DND-41 (cell line): ENCODE results near the gene FAM193A.

Experiments used
- ATAC-seq: fragments of 200-7000 bp; cut with Tn5 transposase; 3 replicates; pipeline ENCODE4 v1.9.1; 2021; ENCODE audit warnings: low read depth; ENCODE audit not compliant: insufficient read depth
- DNase-seq: peaks from one replicate; pipeline ENCODE4 v3.0.0-alpha.2; 2020
- H2AFZ ChIP-seq: 2 replicates; pipeline ENCODE4 v1.6.0; 2012; ENCODE audit warnings: low read depth, low read length
- H3K27ac ChIP-seq: 2 replicates; pipeline ENCODE4 v1.5.1; 2012; ENCODE audit warnings: low read length, inconsistent platforms
- H3K27me3 ChIP-seq: fragments of 200-600 bp; sonication (generic); 2 replicates; pipeline ENCODE4 v1.6.0; 2012; ENCODE audit warnings: low read length, mild to moderate bottlenecking, inconsistent platforms; ENCODE audit not compliant: insufficient read depth, poor library complexity
- H3K36me3 ChIP-seq: 2 replicates; pipeline ENCODE4 v1.5.1; 2012; ENCODE audit warnings: low read length, inconsistent platforms; ENCODE audit not compliant: insufficient read depth
- H3K4me1 ChIP-seq: 2 replicates; pipeline ENCODE4 v1.5.1; 2012; ENCODE audit warnings: mild to moderate bottlenecking, low read length; ENCODE audit not compliant: insufficient read depth
- H3K4me2 ChIP-seq: 2 replicates; pipeline ENCODE4 v1.6.0; 2012; ENCODE audit warnings: mild to moderate bottlenecking, moderate library complexity, low read length, inconsistent platforms; ENCODE audit not compliant: insufficient read depth
- H3K4me3 ChIP-seq, 2 experiments: fragments of 200-600 bp in 1 of 2; shearing (Covaris generic) in 1 of 2; 2 replicates each; pipeline ENCODE4 v1.5.1; 2012 to 2016; ENCODE audit warnings: inconsistent platforms in 2 of 2, low read length in 2 of 2, mild to moderate bottlenecking in 2 of 2, low read depth in 1 of 2, moderate library complexity in 1 of 2
- H3K79me2 ChIP-seq: 2 replicates; pipeline ENCODE4 v1.6.0; 2012; ENCODE audit warnings: low read length, inconsistent platforms; ENCODE audit not compliant: insufficient read depth
- H3K9ac ChIP-seq: 2 replicates; pipeline ENCODE4 v1.6.0; 2012; ENCODE audit warnings: low read depth, mild to moderate bottlenecking, inconsistent platforms, low read length, moderate library complexity
- H3K9me3 ChIP-seq: 2 replicates; pipeline ENCODE4 v1.5.1; 2012; ENCODE audit warnings: low read length, moderate library complexity, mild to moderate bottlenecking, inconsistent platforms; ENCODE audit not compliant: insufficient read depth, severe bottlenecking
- H4K20me1 ChIP-seq: 2 replicates; pipeline ENCODE4 v1.6.0; 2012; ENCODE audit warnings: low read length; ENCODE audit not compliant: insufficient read depth
- EZH2 ChIP-seq: IDR thresholded peaks from 3 replicates; pipeline ENCODE4 v1.6.1; 2012; ENCODE audit warnings: borderline replicate concordance, low read depth, mild to moderate bottlenecking, moderate library complexity, low read length, inconsistent platforms; ENCODE audit not compliant: severe bottlenecking
- TF ChIP-seq, protein P1 (sequence below): IDR thresholded peaks from 2 replicates; pipeline ENCODE4 v1.5.1; 2012; ENCODE audit warnings: borderline replicate concordance, low read length, moderate library complexity, mild to moderate bottlenecking; ENCODE audit not compliant: poor library complexity, severe bottlenecking; ENCODE audit errors: extremely low read depth

FAM193A gene

GRCh38 chr4:2660596-2661211 lies 124.3 kb downstream of the FAM193A start:
- H3K4me3 ChIP-seq: no peak overlapping the region
- H3K79me2 ChIP-seq: 0 out of 2 replicates have a peak, but pooled peaks cover 4% of the 10 kb centered on the region
- no peak overlapping the region for H3K4me2 ChIP-seq
- no peaks in the 10 kb centered on the region for H3K9me3 ChIP-seq
- no peaks in the 10 kb centered on the region for H3K27me3 ChIP-seq
- TF ChIP-seq, protein P1, sequence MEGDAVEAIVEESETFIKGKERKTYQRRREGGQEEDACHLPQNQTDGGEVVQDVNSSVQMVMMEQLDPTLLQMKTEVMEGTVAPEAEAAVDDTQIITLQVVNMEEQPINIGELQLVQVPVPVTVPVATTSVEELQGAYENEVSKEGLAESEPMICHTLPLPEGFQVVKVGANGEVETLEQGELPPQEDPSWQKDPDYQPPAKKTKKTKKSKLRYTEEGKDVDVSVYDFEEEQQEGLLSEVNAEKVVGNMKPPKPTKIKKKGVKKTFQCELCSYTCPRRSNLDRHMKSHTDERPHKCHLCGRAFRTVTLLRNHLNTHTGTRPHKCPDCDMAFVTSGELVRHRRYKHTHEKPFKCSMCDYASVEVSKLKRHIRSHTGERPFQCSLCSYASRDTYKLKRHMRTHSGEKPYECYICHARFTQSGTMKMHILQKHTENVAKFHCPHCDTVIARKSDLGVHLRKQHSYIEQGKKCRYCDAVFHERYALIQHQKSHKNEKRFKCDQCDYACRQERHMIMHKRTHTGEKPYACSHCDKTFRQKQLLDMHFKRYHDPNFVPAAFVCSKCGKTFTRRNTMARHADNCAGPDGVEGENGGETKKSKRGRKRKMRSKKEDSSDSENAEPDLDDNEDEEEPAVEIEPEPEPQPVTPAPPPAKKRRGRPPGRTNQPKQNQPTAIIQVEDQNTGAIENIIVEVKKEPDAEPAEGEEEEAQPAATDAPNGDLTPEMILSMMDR: no peak
- no peak for TF ChIP-seq EZH2
- H3K27ac ChIP-seq: no peak overlapping the region
- no peak overlapping the region for H2AFZ ChIP-seq
- no peaks in the 10 kb centered on the region for H3K4me1 ChIP-seq
- H3K9ac ChIP-seq: no peak overlapping the region
- H3K36me3 ChIP-seq: peaks cover 89% of the 10 kb centered on the region
- ATAC-seq (no peak), DNase-seq (no peak)
- peaks cover 6% of the 10 kb centered on the region; the same call in 1 of the 2 replicates for H4K20me1 ChIP-seq

DNA sequence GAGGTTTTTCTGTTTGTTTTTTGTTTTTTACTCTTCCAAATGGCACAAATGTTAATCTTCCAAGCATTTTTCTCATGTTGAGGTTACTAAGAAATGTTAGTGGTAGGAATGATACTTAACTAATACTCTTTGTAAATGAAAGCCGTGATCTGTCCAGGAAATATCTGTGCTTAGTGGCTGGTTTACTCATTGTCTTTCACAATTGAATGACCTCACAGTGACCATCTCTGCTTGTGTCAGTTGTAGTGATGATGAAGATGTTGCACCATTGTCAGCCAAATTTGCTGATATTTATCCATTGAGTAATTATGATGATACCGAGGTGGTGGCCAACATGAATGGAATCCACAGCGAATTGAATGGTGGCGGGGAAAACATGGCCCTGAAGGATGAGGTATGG lies 126.2 kb downstream of the FAM193A start:
- H3K9ac ChIP-seq: no peak overlapping the region
- H3K27me3 ChIP-seq: no peaks in the 10 kb centered on the region
- H3K4me1 ChIP-seq: no peaks in the 10 kb centered on the region
- no peak for TF ChIP-seq EZH2
- TF ChIP-seq, protein P1: no peak
- peaks cover 8% of the 10 kb centered on the region; the same call in 1 of the 2 replicates for H3K79me2 ChIP-seq
- no peak overlapping the region for H3K4me3 ChIP-seq
- no peak overlapping the region for H3K4me2 ChIP-seq
- H3K36me3 ChIP-seq: peaks cover 82% of the 10 kb centered on the region
- no peaks in the 10 kb centered on the region for H3K9me3 ChIP-seq
- peaks cover 6% of the 10 kb centered on the region; the same call in 1 of the 2 replicates for H4K20me1 ChIP-seq
- H2AFZ ChIP-seq: no peak overlapping the region
- DNase-seq: no peak
- no peak overlapping the region for H3K27ac ChIP-seq
- no peak for ATAC-seq

DNA sequence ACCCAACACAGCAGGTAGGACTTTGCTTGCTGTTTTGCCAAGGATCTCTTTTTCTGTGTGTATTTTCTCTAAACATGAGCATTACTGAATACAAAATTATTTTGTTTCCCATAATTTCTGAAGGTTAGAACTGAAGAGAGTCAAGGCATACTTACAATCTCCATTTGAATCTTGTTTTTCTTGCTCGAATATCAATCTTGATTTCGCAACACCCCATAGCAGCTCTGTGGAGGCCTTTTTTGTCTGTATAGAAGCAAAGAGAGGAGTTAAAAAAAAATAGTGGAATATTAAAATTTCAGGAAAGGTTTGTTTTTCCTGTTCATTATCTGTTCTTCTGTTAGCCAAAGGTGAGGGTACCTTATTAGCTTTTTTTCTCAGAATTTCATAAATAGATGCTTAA lies 126.8 kb downstream of the FAM193A start:
- no peaks in the 10 kb centered on the region for H3K4me1 ChIP-seq
- H3K4me3 ChIP-seq: no peak overlapping the region
- ATAC-seq (no peak), DNase-seq (no peak)
- H3K27me3 ChIP-seq: no peaks in the 10 kb centered on the region
- H3K79me2 ChIP-seq: peaks cover 12% of the 10 kb centered on the region; the same call in 1 of the 2 replicates
- peaks cover 6% of the 10 kb centered on the region; the same call in 1 of the 2 replicates for H4K20me1 ChIP-seq
- H3K9me3 ChIP-seq: no peaks in the 10 kb centered on the region
- H3K4me2 ChIP-seq: no peak overlapping the region
- TF ChIP-seq EZH2: no peak
- TF ChIP-seq, protein P1: no peak
- H3K36me3 ChIP-seq: peaks cover 81% of the 10 kb centered on the region
- no peak overlapping the region for H3K9ac ChIP-seq
- H3K27ac ChIP-seq: no peak overlapping the region
- H2AFZ ChIP-seq: no peak overlapping the region
